Activated T-cell treated with anti-CD3 and anti-CD28 coated beads for 1 hour (primary cell): ENCODE results near the gene BORCS8.
"Not testable (repeated sequence)": the region's sequence is repeated elsewhere in the genome, so short reads cannot be mapped to it uniquely, and the experiment has no call there.

Experiments
- DNase-seq: peaks from one replicate; pipeline ENCODE4 v3.0.0-alpha.2; 2020; ENCODE audit warnings: low read depth

BORCS8 gene

DNA sequence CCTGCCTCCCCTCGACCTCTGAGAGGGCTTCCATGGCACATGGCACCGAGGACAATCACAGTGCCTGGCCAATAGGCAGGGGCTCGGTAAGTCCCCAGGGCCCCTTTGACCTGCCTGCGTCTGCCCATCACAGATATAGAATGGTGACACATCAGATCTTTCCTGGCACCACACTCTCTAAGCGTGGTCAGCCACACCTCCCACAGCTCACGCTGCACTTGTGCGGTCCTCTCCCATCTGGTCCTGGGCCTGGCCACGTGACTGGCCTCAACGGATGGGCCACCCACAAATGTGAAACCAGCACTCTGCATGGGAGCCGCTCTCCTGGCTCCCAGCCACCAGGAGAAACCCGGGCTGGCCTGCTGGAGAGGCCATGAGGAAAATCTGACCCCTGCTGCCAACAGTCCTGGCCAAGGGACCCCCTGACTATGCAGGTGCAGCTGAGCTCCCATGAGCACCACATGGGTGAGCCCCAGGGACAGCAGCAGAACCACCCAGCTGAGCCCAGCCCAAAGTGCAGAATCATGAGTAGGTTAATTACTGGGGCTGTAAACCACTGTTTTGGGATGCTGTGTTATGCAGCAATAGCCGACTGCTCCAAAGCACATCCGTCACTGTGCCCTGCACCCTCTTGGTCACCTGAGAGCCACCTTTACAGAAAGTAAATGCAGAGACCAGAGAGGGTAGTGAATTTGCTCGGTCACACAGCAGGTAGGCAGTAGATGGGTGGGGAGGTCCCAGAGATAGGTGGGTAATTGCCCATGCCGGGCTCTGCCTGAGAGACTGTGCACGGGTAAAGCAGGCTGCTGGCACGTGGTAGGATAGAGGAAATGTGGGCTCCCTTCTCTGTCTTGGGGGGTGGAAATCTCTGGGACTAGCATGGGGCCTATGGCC lies 12.2 kb downstream of the BORCS8 start:
- DNase-seq: no peak

DNA sequence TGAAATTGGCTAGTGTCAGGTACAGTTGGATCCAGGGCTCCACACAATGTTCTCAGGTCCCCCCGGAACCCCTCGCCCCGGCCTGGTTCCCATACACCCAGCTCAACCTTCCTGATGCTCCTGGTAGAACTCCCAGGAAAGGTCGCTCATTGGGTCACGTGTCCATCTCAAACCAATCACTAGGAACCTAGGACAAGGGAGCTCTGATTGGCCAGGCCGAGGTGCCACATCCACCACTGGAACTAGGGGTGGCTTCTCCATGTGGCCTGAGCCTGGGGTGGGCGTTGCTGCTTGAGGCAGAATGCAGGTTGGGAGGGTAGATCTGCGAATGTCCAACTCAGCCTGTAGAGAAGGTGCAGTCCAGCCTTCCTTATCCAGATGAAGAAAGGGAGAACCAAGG lies 15.0 kb downstream of the BORCS8 start:
- no peak for DNase-seq

DNA sequence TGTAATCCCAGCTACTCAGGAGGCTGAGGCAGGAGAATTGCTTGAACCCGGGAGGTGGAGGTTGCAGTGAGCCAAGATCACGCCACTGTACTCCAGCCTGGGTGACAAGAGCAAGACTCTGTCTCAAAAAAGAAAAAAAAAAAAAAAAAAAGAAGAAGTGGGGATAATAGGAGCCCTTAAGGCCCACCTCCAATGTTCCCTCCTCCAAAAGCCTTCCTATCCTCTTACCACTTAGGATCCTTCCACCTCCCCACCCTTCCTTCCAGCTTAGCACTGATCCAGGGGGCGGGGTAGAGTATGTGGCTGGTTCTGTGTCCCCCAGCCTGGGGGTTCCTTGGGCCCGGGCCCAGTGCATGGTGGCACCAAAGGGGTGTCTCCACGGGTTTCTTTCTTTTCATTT lies 18.7 kb downstream of the BORCS8 start:
- not testable (repeated sequence) for DNase-seq

DNA sequence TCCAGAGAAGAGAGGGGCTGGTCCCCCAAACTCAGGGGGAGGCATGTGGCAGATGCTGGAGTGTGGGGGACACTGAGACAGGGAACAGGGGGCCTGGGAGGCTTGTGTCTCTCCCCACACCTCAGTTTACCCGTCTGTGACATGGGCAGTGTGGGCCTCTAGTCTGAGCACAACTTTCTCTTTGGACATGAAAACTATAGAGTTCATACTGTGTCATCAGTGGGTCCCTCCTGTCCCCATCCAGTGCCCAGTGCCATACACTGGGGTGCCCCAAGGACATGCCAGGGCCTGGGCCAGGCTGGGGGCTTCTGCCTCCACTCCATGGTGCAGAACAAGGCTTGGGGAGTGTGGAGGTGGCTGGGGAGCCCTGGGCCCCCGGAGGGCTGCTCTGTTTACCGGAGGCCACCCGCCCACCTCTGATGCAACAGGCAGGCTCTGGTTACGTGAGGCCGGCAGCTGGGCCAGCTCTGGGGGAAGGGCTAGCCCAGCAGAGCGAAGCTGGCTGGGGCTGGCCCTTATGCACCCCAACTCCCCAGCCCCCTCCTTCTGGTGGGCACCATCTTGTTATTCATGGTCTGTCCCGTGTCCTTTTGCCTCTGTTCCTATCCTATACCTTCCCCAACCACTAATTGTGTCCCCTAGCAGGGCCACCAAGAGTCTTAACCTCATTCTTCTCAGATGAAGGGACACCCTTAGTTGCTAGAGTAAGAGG lies 20.0 kb downstream of the BORCS8 start:
- no peak for DNase-seq

DNA sequence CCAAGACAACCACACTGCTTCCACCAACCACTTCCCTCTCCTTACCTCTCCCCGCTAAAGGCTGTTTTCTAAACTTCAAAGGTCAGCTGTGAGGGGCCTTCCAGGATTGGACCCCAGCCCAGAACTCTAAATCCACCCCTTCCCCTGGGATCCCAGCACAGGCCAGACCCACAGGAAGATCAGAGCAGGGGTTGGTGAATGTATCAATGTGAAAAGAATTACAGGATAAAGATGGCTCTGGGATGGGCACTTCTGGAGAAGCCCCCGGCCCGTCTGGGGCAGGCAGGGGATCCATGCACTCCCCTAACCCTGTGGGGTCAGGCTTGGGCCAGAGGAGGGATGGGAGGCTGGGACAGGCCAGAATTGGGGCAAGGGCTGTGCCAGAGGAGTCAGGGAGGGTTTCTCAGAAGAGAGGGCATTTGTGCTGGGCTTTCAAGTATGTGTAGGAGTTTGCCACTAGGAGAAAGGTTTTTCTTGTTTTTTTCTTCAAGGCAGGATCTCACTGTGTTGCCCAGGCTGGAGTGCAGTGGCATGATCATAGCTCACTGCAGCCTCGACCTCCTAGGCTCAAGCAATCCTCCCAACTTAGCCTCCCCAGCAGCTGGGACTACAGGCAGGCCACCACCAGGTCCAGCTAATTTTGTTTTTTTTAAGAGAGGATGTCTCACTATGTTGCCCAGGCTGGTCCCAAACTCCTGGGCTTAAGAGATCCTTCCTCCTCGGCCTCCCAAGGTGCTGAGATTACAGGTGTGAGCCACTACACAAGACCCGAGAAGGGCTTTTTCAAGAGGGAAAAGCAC lies 20.9 kb downstream of the BORCS8 start:
- DNase-seq: no peak

DNA sequence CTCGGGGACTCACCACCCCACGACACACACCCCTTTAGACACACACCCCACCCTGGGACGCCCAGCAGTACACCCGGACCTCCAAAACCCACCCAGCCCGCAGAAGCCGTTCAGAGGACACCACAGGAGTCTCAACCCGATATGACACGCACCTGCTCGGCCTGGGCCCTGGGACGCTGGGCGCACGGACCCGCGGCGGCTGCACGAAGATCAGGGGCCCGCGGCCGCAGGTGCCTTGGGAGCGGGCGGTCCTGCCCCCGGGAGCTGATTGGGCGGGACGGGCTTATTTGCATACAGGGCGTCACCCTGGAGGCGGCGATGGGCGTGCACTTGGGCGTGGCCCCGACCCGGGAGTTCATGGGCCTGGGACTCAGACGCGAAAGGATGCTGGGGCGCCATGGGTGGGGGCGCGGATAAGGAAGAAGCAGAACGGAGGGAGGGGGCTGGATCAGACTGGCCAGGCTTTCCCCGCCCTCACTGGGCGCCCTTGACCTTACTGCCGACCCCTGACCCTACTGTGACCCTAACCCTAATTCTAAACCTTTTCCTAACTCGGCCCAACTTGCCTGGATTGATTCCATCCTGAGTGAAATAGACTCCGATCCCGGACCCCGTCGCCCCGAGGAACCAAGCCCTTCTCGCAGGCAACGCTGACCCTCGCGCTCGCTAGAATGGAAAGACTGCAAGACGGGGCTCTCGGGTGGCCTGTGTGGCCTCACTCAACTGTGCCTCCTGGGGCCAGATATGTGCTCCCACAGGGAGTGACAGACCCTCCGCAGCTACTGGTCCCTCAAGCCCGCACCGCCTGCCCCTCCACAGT lies 21.7 kb downstream of the BORCS8 start, which contains the start of gene MEF2B:
TSS of gene MEF2B (minus strand) at position 211 of the 820 bp plus-strand sequence. CDS start 19,528 bp downstream, outside the sequence.
- peak; percentile 66 for DNase-seq

DNA sequence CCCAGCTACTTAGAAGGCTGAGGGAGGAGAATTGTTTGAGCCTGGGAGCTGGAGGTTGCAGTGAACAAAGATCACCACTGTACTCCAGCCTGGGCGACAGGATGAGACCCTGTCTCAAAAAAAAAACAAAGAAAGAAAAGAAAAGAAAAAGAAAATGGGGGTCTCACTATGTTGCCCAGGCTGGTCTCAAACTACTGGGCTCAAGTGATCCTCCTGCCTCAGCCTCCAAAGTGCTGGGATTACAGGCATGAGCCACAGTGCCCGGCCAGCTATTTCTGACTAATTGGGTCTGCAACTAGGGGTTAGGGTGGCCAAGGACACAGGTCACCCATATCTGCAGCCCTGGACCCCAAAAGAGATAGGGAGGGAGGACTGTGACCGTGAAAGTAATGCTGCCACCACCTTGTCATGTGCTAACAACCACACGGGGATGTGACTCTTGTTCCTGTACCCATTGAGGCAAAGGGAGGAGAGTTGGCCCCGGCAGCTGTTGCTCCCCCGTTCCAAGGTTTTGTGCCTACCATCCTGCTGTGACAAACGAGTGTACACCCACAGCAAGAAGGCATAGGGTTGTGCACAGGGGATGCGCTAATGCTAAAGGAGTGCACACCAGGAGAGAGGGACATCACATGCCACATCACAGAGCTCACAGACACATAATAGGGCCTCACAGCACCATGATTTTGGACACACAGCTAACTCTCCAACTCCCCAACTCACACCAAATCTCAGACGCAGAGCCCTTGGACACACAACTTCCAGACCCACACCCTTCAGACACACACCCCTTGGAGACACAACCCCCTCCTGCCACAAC lies 22.5 kb downstream of the BORCS8 start:
- no peak for DNase-seq

DNA sequence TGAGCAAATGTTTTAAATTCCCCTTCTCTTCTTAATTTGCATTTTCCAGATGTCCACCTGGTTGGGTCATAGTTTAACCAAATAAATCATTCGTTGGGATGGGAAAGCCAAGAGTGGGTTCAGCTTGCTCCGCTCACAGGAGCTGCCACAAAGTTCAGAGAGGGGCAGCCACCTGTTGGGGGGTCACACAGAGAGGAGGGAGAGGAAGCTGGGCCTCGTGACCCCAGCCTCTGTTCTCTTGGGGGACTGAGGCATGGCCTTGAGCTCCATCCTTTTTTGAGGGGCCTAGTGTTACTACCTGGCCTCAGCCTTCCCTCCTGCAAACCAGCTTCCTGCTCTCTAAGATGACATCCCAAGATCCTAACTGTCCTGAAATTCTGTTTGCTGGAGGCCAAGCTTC lies 24.3 kb downstream of the BORCS8 start:
- DNase-seq: no peak

DNA sequence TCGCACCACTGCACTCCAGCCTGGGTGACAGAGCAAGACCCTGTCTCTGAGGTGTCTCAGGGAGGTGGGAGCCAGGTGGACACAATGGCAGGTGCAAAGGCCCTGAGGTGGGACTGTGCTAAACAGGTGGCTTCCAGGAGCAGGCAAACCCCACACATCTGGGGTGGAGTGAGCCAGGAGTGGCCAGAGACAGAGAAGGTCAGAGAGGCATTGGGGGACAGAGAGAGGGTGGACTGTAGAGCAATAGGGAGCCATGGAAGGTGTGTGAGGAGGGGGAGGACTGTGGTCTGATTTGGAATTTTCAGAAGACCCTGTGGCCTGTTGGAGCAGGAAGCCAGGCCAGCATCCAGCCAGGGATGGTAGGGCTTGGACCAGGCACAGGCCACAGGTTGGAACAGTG lies 26.6 kb downstream of the BORCS8 start:
- no peak for DNase-seq

DNA sequence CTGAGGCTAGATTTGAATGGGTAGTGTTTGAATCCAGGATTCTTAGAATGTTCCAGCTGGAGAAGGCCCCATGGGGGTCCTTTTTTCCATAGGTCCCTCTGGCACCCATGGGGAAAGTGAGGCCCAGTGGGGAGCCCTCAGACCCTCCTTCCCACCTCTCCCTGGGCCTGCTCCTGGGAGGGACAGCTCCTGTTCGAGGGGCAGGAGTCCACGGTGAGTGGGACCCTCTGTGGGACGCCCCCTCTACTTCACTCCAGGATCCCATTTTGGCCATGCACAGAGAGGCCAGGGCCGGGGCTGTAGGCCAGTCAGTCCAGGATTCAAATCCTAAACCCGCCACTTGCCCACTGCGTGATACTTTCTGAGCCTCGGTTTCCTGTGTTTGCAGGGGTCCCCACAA lies 29.5 kb downstream of the BORCS8 start:
- DNase-seq: no peak

DNA sequence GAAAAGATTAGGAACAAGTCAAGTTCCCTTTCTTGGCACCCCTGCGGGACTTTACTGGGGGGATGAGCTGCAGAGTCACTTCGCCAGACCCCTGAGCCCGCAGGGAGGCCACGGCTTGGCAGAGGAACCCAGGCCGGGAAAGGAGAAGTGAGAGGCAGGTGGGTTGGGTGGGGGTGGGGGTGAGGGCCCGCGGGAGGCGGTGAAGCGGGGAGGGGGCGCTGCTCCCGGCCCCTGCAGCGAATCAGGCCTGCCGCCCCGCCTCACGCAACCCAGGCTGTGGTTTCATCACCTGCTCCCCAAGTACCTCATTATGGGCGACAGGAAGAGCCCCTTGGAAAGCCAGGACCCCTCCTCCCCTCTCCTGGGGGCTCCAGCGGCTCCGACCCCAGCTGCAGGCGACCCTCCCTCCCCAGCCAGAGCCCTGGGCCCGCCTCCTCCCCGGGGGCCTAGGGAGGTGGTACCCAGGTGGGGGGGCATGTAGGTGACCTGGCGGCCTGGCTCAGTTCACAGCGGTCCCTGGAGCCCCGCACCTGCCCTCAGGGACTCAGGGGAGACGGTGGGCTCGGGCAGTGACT lies 31.4 kb downstream of the BORCS8 start:
- no peak for DNase-seq

DNA sequence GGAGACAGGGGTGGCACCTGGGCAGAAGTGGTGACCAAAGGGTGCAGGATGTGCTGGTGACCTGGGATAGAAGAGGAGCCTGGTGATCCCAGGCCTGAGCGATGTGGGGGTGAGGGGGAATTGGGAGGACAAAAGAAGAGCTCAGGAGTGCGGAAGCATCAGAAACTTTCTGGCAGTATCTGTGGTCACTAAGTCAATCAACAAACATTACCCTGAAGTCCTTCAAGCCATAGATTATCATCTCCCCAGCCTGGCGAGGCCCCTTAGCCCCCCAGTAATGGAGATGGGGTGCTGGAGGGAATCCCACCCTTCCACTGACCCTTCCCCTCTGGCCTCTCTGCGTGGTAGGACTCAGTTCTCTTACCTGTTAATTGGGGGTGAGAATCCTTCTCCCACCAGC lies 32.4 kb downstream of the BORCS8 start:
- no peak for DNase-seq

DNA sequence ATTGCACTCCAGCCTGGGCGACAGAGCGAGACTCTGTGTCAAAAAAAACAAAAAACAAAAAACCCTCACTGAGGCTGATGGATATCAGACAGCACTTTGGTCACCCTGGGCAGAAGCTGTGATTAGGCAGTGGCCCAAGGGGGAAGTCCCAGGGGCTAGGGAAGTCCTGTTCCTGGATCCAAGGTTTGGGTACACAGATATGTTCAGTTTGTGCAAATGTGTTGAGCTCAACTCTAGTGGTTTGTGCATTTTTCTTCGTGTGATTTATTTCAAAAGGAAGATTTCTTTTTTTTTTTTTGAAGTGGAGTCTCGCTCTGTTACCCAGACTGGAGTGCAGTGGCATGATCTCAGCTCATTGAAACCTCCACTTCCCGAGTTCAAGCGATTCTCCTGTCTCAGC lies 34.1 kb downstream of the BORCS8 start:
- no peak for DNase-seq

DNA sequence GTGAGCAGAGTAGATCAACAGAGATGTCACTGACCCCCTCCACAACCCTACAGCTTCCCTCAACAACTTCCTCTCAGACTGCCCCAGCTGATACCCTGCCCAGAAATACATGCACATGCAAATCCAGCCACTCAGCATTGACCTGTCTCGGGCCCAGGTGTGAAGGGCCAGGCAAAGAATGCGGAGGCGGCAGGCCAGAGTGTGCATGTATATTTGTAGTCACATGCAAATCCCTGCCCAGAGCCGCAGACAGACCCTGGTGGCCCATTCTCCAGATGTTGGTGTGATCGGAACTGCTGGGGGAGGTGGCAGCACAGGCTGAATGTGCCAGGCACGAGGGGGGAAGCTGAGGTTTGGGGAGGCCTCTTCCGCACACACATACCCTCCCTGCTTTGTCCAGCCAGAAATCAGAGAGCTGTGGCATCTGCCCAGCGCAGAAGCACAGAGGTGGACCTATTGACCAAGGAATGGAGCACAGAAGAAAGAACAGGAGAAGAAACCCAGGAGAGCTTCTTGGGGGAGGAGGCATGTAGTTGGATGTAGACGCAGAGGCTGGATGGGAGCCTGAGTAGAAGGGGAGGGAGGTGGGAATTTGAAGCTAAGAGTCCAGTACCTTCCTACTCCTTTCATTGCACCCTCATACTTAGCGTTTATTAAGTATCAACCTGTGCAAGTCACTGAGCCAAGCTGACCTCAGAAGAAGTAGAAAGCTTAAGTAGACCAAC lies 36.3 kb downstream of the BORCS8 start:
- no peak for DNase-seq

DNA sequence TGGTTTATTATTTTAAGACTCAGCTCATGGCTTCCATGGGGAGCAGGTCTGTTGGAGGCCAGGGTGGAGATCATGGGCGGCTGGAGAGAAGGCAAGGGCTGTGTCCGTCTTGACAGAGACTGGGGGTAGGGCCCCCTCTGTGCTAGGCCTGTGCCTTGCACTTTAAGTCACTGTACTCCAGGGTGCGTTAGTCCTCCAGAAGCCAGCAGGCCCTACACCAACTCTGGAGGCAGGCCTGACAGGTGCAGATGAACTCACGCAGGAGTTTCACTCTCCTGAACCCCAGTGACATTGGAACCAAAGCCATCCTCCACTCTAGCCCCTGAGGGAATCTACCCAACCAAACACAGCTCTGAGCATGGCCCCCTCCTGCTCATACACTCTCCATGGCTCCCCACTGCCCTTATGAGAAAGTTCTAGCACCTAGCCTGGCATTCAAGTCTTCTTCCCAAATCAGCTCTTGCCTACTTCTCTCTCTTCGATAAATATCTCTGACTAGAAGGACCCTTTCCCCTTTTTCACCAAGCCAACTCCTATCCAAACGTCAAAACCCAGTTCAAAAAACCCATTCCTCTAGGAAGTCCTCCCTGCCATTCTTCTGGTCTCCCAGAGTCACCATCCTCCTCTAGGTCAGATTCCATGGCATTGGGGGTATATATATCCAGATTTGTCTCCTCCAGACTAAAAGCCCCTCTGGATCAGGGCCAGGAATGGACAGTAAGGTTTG lies 37.0 kb downstream of the BORCS8 start:
- no peak for DNase-seq

DNA sequence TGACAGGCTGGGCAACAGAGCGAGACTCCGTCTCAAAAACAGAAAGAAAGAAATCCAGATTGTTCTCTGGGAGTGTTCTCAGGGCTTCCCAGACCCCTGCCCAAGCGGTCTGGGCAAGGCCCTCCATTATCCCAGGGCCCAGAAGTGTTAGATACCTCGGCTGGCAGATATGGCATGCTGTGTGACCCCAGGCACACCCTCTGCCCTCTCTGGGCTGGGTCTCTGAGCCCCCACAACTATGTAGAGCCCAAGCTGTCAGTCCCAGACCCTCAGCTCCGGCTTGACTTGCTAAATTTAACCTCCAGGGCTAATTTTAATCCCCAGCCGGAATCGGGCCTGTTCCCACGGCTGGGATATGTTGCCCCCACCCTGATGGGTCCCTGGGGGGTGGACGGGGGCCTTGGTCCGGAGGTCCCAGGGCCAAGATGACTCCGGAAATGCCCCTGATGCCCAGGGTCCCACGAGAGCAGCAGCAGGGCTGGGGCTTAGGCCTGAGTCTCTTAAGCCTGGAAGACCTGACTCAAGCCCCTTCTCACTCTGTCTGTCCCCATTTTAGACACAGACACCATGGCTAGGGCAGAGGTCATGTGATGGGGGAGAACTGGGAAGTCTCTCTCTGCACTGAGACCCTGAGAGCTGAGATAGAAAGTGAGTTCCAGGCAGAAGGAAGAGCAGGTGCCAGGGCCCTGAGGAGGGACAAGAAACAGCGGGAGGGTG lies 39.1 kb downstream of the BORCS8 start:
- no peak for DNase-seq

DNA sequence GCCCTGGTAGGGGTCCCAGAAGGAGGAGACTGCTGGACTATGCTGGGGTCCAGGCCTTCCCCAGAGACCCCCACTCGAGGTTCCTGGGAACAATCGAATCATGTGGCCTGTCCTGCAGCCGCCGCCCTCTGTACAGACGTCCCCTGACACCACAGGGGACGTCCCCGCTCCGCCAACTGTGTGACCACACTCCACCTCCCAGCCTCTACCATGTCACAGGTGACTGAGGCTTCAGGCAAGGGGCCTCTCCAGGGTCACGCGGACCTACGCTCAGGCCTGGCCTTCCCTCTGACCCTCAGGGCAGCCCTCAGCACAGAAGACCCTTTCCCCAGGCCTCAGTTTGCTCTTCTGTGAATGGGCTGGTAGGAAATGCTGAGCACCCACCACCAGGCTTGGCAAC lies 40.5 kb downstream of the BORCS8 start:
- no peak for DNase-seq

DNA sequence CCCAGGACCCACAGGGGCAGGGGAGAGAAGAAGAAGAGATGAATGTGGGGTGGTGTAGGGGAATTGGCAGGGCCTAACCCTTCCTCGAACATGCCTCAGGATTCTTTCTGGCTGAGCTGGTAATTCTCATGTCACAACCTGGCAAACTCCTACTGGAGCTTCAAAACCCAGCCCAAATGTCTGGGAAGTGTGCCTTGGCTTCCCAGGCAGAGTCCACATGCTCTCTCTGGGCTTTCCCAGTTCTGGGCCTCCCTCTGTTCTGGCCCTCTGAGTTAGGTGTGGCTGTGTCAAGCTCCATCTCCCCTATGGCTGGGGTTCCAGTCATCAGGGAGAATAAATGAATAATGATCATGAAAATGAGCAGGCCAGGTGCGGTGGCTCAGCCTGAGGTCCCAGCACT lies 42.5 kb downstream of the BORCS8 start:
- no peak for DNase-seq
